ENCODE measurements around the gene SCN2B.

DNA sequence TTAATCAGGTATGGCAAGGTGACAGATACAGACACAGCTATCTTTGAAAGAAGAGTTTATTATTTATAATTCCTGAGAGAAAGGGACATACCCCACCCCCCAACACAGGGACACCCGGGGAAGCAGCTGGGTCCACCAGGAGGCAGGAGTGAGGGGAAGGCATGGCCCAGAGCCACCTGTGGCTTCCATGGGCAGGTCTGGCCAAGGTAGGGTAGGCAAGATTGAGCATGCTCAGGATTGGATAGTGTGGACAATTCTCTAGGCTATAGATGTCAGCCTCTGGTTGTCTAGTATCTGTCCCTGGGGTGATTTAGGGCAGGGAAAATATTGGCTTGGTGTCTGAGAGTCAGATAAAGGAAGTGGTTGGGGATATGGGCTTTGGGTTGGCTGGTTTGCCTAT lies 62.2 kb downstream of the SCN2B start:
- TF ChIP-seq, protein P1, sequence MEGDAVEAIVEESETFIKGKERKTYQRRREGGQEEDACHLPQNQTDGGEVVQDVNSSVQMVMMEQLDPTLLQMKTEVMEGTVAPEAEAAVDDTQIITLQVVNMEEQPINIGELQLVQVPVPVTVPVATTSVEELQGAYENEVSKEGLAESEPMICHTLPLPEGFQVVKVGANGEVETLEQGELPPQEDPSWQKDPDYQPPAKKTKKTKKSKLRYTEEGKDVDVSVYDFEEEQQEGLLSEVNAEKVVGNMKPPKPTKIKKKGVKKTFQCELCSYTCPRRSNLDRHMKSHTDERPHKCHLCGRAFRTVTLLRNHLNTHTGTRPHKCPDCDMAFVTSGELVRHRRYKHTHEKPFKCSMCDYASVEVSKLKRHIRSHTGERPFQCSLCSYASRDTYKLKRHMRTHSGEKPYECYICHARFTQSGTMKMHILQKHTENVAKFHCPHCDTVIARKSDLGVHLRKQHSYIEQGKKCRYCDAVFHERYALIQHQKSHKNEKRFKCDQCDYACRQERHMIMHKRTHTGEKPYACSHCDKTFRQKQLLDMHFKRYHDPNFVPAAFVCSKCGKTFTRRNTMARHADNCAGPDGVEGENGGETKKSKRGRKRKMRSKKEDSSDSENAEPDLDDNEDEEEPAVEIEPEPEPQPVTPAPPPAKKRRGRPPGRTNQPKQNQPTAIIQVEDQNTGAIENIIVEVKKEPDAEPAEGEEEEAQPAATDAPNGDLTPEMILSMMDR (IDR thresholded peaks at IDR 0.05; ENCODE audit: low read length), result no peak
- TF ChIP-seq EZH2 (optimal IDR thresholded peaks at IDR 0.05; ENCODE audit: low read depth, low read length), result no peak
